Measurements from ENCODE around the gene ZNF423. TPM values are rescaled to one million over a fixed set of nuclear protein-coding genes. Genes with fewer than 3 reads are reported as not detected.

The ZNF423 gene
- total RNA-seq, 1 donor from 2014 or later = 19.8 TPM

- no peaks in the 10 kb centered on the region for H3K36me3 Mint-ChIP-seq
- TF ChIP-seq CTCF (IDR thresholded peaks at IDR 0.05; ENCODE audit: unreplicated experiment) = no peak
- no peaks in the 10 kb centered on the region for H3K9me3 Mint-ChIP-seq
- DNase-seq (ENCODE audit: low spot score in 2 of 2, unreplicated experiment in 2 of 2) = no peak
- H3K27me3 Mint-ChIP-seq (ENCODE audit: low read depth) = no peaks in the 10 kb centered on the region
- peaks cover 7% of the 10 kb centered on the region for H3K4me1 Mint-ChIP-seq
- H3K4me3 Mint-ChIP-seq = no peak overlapping the region
- H3K27ac Mint-ChIP-seq = no peak overlapping the region
Measured at GRCh38 chr16:49672753-49673152, 183.2 kb downstream of the ZNF423 start.

GRCh38 chr16:49671333-49671732 is 184.6 kb downstream of the ZNF423 start:
- H3K4me1 Mint-ChIP-seq = peaks cover 3% of the 10 kb centered on the region
- no peaks in the 10 kb centered on the region for H3K9me3 Mint-ChIP-seq
- no peaks in the 10 kb centered on the region for H3K36me3 Mint-ChIP-seq
- DNase-seq (ENCODE audit: low spot score in 2 of 2, unreplicated experiment in 2 of 2) = no peak
- no peak overlapping the region for H3K27ac Mint-ChIP-seq
- no peak for TF ChIP-seq CTCF (IDR thresholded peaks at IDR 0.05; ENCODE audit: unreplicated experiment)
- H3K27me3 Mint-ChIP-seq (ENCODE audit: low read depth) = no peaks in the 10 kb centered on the region
- no peak overlapping the region for H3K4me3 Mint-ChIP-seq

- no peaks in the 10 kb centered on the region for H3K36me3 Mint-ChIP-seq
- H3K4me1 Mint-ChIP-seq = peaks cover 7% of the 10 kb centered on the region
- H3K27me3 Mint-ChIP-seq (ENCODE audit: low read depth) = no peaks in the 10 kb centered on the region
Measured at GRCh38 chr16:49670627-49671026, 185.3 kb downstream of the ZNF423 start.

GRCh38 chr16:49665482-49666230 is 190.3 kb downstream of the ZNF423 start:
- H3K36me3 Mint-ChIP-seq = no peaks in the 10 kb centered on the region
- H3K4me3 Mint-ChIP-seq = no peak overlapping the region
- no peaks in the 10 kb centered on the region for H3K27me3 Mint-ChIP-seq (ENCODE audit: low read depth)
- no peaks in the 10 kb centered on the region for H3K9me3 Mint-ChIP-seq
- no peak for TF ChIP-seq CTCF (IDR thresholded peaks at IDR 0.05; ENCODE audit: unreplicated experiment)
- peaks cover 18% of the 10 kb centered on the region for H3K4me1 Mint-ChIP-seq
- peak overlapping the region; percentile 81 for H3K27ac Mint-ChIP-seq
- DNase-seq (ENCODE audit: low spot score in 2 of 2, unreplicated experiment in 2 of 2) = no peak

More at GRCh38 chr16:49670627-49671026, 185.3 kb downstream of the ZNF423 start:
- H3K27ac Mint-ChIP-seq = no peak overlapping the region
- TF ChIP-seq CTCF (IDR thresholded peaks at IDR 0.05; ENCODE audit: unreplicated experiment) = no peak
- H3K4me3 Mint-ChIP-seq = no peak overlapping the region
- no peak for DNase-seq (ENCODE audit: low spot score in 2 of 2, unreplicated experiment in 2 of 2)
- no peaks in the 10 kb centered on the region for H3K9me3 Mint-ChIP-seq

DNA sequence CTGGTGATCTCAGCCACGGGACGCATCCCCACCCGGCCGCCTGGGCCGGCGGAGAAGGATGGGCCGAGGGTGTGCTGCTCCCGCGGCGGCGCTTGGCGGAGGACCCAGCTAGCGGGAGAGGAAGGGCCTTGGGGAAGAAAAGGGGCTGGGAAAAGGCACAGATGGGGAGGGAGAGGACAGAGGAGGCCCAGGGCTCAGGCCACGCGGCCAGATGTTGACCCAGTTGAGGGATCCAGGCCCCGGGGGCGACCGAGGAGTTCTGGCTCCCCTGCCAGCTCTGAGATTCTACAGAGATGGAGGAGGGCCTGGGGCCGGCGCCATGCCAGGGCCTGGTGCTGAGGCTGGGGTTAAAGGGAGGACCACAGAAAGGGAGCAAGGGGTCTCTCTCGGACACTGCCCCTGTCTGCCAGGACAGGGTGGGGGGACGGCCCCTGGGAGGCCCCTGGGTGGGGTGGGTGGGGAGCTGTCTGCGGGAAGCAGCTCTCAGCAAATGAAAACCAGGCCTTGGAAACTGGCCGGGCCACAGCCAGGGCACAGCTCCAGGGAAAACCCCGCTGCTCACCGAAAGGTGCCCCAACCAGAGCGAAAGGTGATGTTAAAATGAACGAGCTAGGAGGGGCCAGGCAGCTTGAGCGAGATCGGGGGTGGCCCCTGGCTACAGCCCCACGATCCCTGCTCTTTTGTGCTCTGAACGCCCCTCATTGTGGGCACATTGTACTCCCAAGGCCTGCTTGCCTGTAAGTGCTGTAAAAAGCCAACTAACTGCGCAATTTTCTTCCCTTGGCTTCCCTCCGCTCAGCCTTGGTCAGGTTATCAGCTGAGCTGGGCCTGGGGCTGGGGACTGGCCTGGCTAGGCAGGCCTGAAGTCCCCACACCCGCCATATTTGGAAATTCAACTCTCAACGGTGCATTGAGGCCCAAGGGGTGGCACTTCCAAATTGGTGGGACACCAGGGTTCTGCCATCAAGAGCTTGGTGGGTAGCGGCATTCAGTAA is 191.4 kb downstream of the ZNF423 start:
- Mint-ChIP-seq H3K4me3 (no peak overlapping the region), H3K4me1 (peaks cover 20% of the 10 kb centered on the region), H3K27ac (no peak overlapping the region), H3K9me3 (no peaks in the 10 kb centered on the region), H3K36me3 (no peaks in the 10 kb centered on the region), H3K27me3 (ENCODE audit: low read depth) (no peaks in the 10 kb centered on the region)
- DNase-seq (ENCODE audit: low spot score in 2 of 2, unreplicated experiment in 2 of 2) = no peak
- no peak for TF ChIP-seq CTCF (IDR thresholded peaks at IDR 0.05; ENCODE audit: unreplicated experiment)
